ENCODE data around the gene MCTP2. TPM values are rescaled to one million over a fixed set of nuclear protein-coding genes. Genes with fewer than 3 reads are reported as not detected.

MCTP2 gene
- total RNA-seq, 1 experiment from 2014 or later: 0.15 TPM

- no TSS peak for BruUV-seq (replicated peaks)
- no peak for TF ChIP-seq POLR2AphosphoS5 (IDR thresholded peaks at IDR 0.05; ENCODE audit: low read depth, low read length)
- TF ChIP-seq SIN3A (IDR thresholded peaks at IDR 0.05; ENCODE audit: borderline replicate concordance, insufficient read depth, low read depth, low read length): no peak
- TF ChIP-seq TCF7L2 (IDR thresholded peaks at IDR 0.05; ENCODE audit: low read depth, low read length): no peak
- TF ChIP-seq, protein P1, sequence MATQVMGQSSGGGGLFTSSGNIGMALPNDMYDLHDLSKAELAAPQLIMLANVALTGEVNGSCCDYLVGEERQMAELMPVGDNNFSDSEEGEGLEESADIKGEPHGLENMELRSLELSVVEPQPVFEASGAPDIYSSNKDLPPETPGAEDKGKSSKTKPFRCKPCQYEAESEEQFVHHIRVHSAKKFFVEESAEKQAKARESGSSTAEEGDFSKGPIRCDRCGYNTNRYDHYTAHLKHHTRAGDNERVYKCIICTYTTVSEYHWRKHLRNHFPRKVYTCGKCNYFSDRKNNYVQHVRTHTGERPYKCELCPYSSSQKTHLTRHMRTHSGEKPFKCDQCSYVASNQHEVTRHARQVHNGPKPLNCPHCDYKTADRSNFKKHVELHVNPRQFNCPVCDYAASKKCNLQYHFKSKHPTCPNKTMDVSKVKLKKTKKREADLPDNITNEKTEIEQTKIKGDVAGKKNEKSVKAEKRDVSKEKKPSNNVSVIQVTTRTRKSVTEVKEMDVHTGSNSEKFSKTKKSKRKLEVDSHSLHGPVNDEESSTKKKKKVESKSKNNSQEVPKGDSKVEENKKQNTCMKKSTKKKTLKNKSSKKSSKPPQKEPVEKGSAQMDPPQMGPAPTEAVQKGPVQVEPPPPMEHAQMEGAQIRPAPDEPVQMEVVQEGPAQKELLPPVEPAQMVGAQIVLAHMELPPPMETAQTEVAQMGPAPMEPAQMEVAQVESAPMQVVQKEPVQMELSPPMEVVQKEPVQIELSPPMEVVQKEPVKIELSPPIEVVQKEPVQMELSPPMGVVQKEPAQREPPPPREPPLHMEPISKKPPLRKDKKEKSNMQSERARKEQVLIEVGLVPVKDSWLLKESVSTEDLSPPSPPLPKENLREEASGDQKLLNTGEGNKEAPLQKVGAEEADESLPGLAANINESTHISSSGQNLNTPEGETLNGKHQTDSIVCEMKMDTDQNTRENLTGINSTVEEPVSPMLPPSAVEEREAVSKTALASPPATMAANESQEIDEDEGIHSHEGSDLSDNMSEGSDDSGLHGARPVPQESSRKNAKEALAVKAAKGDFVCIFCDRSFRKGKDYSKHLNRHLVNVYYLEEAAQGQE (IDR thresholded peaks at IDR 0.05; ENCODE audit: insufficient read depth in 1 of 2, low read depth in 2 of 2, low read length in 1 of 2): no peak
- TF ChIP-seq, protein P2, sequence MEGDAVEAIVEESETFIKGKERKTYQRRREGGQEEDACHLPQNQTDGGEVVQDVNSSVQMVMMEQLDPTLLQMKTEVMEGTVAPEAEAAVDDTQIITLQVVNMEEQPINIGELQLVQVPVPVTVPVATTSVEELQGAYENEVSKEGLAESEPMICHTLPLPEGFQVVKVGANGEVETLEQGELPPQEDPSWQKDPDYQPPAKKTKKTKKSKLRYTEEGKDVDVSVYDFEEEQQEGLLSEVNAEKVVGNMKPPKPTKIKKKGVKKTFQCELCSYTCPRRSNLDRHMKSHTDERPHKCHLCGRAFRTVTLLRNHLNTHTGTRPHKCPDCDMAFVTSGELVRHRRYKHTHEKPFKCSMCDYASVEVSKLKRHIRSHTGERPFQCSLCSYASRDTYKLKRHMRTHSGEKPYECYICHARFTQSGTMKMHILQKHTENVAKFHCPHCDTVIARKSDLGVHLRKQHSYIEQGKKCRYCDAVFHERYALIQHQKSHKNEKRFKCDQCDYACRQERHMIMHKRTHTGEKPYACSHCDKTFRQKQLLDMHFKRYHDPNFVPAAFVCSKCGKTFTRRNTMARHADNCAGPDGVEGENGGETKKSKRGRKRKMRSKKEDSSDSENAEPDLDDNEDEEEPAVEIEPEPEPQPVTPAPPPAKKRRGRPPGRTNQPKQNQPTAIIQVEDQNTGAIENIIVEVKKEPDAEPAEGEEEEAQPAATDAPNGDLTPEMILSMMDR (IDR thresholded peaks at IDR 0.05): no peak
- ChIA-PET CTCF (no interaction called here), POLR2A (no interaction called here)
- DNase-seq (ENCODE audit: low read depth, low spot score) (no peak), ATAC-seq (no peak)
- H3K27me3 ChIP-seq (ENCODE audit: control insufficient read depth, insufficient read depth, low read length): no peaks in the 10 kb centered on the region
- intact Hi-C loops (cut with micrococcal nuclease; ENCODE audit: unreplicated experiment) (no loop called here), in situ Hi-C loops (cut with HindIII; ENCODE audit: low pct_unique_long_range_greater_than_20kb, low sequenced_read_pairs) (no loop called here)
- H3K4me1 ChIP-seq (ENCODE audit: control insufficient read depth, insufficient read depth, low read length): no peaks in the 10 kb centered on the region
- H3K4me3 ChIP-seq (ENCODE audit: low read depth in 2 of 2, low read length in 2 of 2): no peak overlapping the region
- no peaks in the 10 kb centered on the region for H3K9me3 ChIP-seq (ENCODE audit: control insufficient read depth, insufficient read depth, low read depth, low read length)
- no peak overlapping the region for H3K27ac ChIP-seq (ENCODE audit: low read length)
- no peaks in the 10 kb centered on the region for H3K36me3 ChIP-seq (ENCODE audit: control insufficient read depth, insufficient read depth, low read length)
Observed at GRCh38 chr15:94296717-94297116, 65.4 kb downstream of the MCTP2 start.

DNA sequence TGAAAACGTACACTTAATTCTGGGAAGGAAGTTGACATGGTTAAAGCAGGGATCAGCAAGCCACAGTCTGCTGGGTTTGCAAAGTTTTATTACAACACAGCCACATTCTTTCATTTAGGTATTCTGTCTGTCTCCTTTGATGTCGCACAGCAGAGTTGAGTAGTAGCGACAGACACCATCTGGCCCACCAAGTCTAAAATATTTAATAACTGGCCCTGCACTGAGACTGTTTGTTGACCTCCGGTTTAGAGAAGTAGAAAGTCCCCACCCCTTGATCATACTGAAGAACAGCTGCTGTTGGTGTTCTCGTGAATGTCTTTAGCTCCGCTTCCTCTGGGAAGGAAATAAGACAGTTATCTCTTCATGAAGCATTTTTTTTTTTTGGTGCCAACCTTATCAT, 66.2 kb downstream of the MCTP2 start:
- ChIA-PET POLR2A (no interaction called here), CTCF (no interaction called here)
- intact Hi-C loops (cut with micrococcal nuclease; ENCODE audit: unreplicated experiment): no loop called here
- Histone ChIP-seq H3K4me1 (ENCODE audit: control insufficient read depth, insufficient read depth, low read length) (no peaks in the 10 kb centered on the region), H3K36me3 (ENCODE audit: control insufficient read depth, insufficient read depth, low read length) (no peaks in the 10 kb centered on the region), H3K9me3 (ENCODE audit: control insufficient read depth, insufficient read depth, low read depth, low read length) (no peaks in the 10 kb centered on the region), H3K27me3 (ENCODE audit: control insufficient read depth, insufficient read depth, low read length) (no peaks in the 10 kb centered on the region), H3K27ac (ENCODE audit: low read length) (no peak overlapping the region), H3K4me3 (ENCODE audit: low read depth in 2 of 2, low read length in 2 of 2) (no peak overlapping the region)
- TF ChIP-seq, protein P1 (IDR thresholded peaks at IDR 0.05; ENCODE audit: insufficient read depth in 1 of 2, low read depth in 2 of 2, low read length in 1 of 2): no peak
- no peak for TF ChIP-seq SIN3A (IDR thresholded peaks at IDR 0.05; ENCODE audit: borderline replicate concordance, insufficient read depth, low read depth, low read length)
- TF ChIP-seq, protein P2 (IDR thresholded peaks at IDR 0.05): no peak
- TF ChIP-seq TCF7L2 (IDR thresholded peaks at IDR 0.05; ENCODE audit: low read depth, low read length): no peak
- no peak for TF ChIP-seq POLR2AphosphoS5 (IDR thresholded peaks at IDR 0.05; ENCODE audit: low read depth, low read length)
- in situ Hi-C loops (cut with HindIII; ENCODE audit: low pct_unique_long_range_greater_than_20kb, low sequenced_read_pairs): no loop called here
- ATAC-seq (no peak), DNase-seq (ENCODE audit: low read depth, low spot score) (no peak)
- BruUV-seq (replicated peaks): no TSS peak

Data from Panc1 (cell line).